ENCODE results near the gene SNX10. TPM values are rescaled to one million over a fixed set of nuclear protein-coding genes. Genes with fewer than 3 reads are reported as not detected.
"Not testable (repeated sequence)": the region's sequence is repeated elsewhere in the genome, so short reads cannot be mapped to it uniquely, and the experiment has no call there.

SNX10 gene
- total and polyA plus RNA-seq, 2 of the 8 experiments (the other 6 are each of a cell fraction or from before 2014, with no cell fraction given) = 4.4 to 9.6 TPM

GRCh38 chr7:26288126-26288525, 3.5 kb upstream of the SNX10 start:
- not testable (repeated sequence) for H3K14ac ChIP-seq (ENCODE audit: insufficient read length); H3K9ac ChIP-seq (replicated peaks in 1 of 4; ENCODE audit: extremely low read depth in 1 of 4, low read depth in 3 of 4, low read length in 3 of 4); FAIRE-seq; H4K91ac ChIP-seq (replicated peaks; ENCODE audit: insufficient read length, low read length); H3K4me3 ChIP-seq (ENCODE audit: extremely low read depth in 1 of 4, insufficient read depth in 2 of 4, low read depth in 3 of 4, low read length in 4 of 4); H3K4me2 ChIP-seq (ENCODE audit: insufficient read depth in 1 of 2, low read depth in 2 of 2, low read length in 2 of 2); H3K4me1 ChIP-seq (replicated peaks in 1 of 4; ENCODE audit: control insufficient read depth in 3 of 4, insufficient read depth in 4 of 4, low read length in 3 of 4); H3K79me1 ChIP-seq (ENCODE audit: low read depth, low read length); H3K9me3 ChIP-seq (ENCODE audit: insufficient read depth in 2 of 2, low read depth in 1 of 2, low read length in 1 of 2); H3K36me3 ChIP-seq (ENCODE audit: control insufficient read depth in 2 of 4, insufficient read depth in 4 of 4, low read length in 3 of 4); H2BK12ac ChIP-seq (ENCODE audit: low read depth, low read length); H3K27ac ChIP-seq (ENCODE audit: low read depth, low read length); H4K8ac ChIP-seq (ENCODE audit: extremely low read depth, insufficient read depth, low read length); H3K79me2 ChIP-seq (ENCODE audit: control insufficient read depth in 1 of 2, insufficient read depth in 2 of 2, low read length in 2 of 2); H3K56ac ChIP-seq (replicated peaks; ENCODE audit: insufficient read length, low read depth, low read length); DNase-seq (ENCODE audit: low read depth in 1 of 2, low spot score in 2 of 2); H3K18ac ChIP-seq (ENCODE audit: extremely low read depth, low read length); H4K20me1 ChIP-seq (replicated peaks in 1 of 2; ENCODE audit: control insufficient read depth in 1 of 2, insufficient read depth in 2 of 2, low read length in 2 of 2); H2BK5ac ChIP-seq (ENCODE audit: low read depth, low read length); H4K5ac ChIP-seq (ENCODE audit: insufficient read length, low read depth, low read length); H3K23me2 ChIP-seq (ENCODE audit: low read depth, low read length); H2AFZ ChIP-seq (ENCODE audit: low read length); H2AK5ac ChIP-seq (ENCODE audit: low read depth, low read length); H3K27me3 ChIP-seq (replicated peaks in 1 of 4; ENCODE audit: control insufficient read depth in 3 of 4, extremely low read depth in 1 of 4, insufficient read depth in 3 of 4, low read length in 3 of 4); H3K23ac ChIP-seq (ENCODE audit: insufficient read length); H2BK15ac ChIP-seq (ENCODE audit: low read length); H2BK120ac ChIP-seq (replicated peaks; ENCODE audit: low read depth, low read length); H2BK20ac ChIP-seq (ENCODE audit: low read length); H3K4ac ChIP-seq (replicated peaks; ENCODE audit: insufficient read length, low read depth, low read length)
- ChIA-PET POLR2A (ENCODE audit: partially characterized antibody) (interaction anchor here (1.1 to 2.1 kb wide), 5 partner anchors 17 to 101 kb away, joined by 3 to 6 read pairs (median 4); partner anchors contain the start of gene CBX3), CTCF (ENCODE audit: partially characterized antibody) (interaction anchor here (0.6 to 0.8 kb wide), 2 partner anchors 41 to 256 kb away, joined by 3 to 5 read pairs; no protein-coding TSS in a partner anchor)
- 95% methylated on average over 5 of the region's 5 CpGs; no CpG with 5 or more reads in 1 of the 2 experiments for WGBS, 2 experiments (ENCODE audit: extremely low coverage in 1 of 2, insufficient coverage in 1 of 2, insufficient read length in 1 of 2, insufficient replicate concordance in 2 of 2, low coverage in 1 of 2, low lambda C conversion rate in 2 of 2, missing lambda C conversion rate in 1 of 2)

Measured in H1 (cell line).